ENCODE measurements around the gene ANKS1A.
"Not testable (repeated sequence)": the region's sequence is repeated elsewhere in the genome, so short reads cannot be mapped to it uniquely, and the experiment has no call there.

Gene ANKS1A, protein sequence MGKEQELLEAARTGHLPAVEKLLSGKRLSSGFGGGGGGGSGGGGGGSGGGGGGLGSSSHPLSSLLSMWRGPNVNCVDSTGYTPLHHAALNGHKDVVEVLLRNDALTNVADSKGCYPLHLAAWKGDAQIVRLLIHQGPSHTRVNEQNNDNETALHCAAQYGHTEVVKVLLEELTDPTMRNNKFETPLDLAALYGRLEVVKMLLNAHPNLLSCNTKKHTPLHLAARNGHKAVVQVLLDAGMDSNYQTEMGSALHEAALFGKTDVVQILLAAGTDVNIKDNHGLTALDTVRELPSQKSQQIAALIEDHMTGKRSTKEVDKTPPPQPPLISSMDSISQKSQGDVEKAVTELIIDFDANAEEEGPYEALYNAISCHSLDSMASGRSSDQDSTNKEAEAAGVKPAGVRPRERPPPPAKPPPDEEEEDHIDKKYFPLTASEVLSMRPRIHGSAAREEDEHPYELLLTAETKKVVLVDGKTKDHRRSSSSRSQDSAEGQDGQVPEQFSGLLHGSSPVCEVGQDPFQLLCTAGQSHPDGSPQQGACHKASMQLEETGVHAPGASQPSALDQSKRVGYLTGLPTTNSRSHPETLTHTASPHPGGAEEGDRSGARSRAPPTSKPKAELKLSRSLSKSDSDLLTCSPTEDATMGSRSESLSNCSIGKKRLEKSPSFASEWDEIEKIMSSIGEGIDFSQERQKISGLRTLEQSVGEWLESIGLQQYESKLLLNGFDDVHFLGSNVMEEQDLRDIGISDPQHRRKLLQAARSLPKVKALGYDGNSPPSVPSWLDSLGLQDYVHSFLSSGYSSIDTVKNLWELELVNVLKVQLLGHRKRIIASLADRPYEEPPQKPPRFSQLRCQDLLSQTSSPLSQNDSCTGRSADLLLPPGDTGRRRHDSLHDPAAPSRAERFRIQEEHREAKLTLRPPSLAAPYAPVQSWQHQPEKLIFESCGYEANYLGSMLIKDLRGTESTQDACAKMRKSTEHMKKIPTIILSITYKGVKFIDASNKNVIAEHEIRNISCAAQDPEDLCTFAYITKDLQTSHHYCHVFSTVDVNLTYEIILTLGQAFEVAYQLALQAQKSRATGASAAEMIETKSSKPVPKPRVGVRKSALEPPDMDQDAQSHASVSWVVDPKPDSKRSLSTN

DNA sequence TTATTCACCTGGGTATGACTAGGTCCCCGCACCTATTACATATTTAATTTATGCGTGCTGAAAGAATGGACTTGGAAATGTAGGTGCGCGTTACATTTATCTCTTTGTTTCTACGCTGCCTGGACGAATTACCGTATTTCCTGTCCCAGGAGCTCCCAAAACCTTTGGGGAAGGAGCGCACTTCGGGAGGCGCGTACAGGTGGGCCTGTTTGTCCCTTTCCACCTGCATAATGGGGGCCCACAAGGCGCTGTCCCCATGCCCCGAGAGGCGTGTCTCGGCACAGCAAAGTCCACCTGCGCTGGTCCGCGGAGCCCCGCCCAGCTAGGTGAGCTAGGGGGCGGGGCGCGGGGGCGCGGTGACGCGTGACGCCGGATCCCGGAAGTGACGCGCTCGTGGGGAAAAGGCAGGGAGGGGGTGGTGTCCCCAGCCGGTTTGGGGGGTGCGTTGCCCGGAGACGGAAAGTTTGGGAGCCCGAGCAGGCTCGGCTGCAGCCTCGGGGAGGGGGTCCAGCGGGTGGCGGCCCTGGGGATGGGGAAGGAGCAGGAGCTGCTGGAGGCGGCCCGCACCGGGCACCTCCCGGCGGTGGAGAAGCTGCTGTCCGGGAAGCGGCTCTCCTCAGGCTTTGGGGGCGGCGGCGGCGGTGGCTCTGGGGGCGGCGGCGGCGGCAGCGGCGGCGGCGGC lies at the start of gene ANKS1A:
Gene ANKS1A (plus strand): TSS at position 382 of the 682 bp plus-strand sequence. CDS start 148 bp downstream, at position 530.
- DNase-seq: peak; percentile 87

DNA sequence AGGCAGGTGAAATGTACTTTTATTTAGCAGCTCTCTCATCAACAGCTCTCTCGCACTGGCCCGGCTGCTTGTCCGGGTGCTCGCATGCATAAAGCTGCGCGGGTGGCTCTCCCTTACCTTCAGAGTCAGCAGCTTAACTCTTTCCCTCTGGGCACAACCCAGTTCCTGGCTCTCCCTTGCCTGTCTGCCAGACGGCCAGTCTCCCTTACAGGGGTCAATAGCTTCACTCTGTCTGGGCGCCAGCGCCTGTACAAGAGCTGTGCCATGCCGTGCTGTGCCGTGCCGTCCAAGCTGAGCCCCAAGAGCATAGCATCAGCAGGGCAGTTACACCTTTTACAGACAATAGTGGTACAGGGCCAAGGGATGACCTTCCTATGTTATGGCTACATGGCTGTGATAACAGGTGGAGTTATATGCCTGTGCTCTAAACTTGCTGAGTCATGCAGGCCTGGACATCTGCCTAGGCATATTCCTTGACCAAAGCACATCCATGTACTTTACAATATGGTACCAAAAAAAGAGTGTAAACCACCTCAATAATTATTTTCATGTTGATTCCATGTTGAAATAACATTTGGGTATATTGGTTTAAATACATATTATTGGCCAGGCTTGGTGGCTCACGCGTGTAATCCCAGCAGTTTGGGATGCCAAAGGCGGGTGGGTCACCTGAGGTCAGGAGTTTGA lies 49.2 kb upstream of the ANKS1A start:
- DNase-seq: no peak

DNA sequence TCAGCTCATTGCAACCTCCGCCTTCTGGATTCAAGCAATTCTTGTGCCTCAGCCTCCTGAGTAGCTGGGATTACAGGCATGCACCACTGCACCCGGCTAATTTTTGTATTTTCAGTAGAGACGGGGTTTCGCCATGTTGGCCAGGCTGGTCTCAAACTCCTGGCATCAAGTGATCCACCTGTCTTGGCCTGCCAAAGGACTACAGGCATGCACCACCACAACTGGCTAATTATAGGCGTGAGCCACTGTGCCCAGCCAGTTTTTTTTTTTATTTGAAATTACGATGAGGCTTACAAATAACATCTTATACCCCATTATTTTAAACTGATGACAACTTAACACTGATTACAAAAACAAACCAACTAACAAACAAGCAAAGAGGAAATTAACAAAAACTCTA lies 40.0 kb upstream of the ANKS1A start:
- DNase-seq: not testable (repeated sequence)

GRCh38 chr6:34851361-34851760 lies 37.7 kb upstream of the ANKS1A start:
- DNase-seq: no peak

DNA sequence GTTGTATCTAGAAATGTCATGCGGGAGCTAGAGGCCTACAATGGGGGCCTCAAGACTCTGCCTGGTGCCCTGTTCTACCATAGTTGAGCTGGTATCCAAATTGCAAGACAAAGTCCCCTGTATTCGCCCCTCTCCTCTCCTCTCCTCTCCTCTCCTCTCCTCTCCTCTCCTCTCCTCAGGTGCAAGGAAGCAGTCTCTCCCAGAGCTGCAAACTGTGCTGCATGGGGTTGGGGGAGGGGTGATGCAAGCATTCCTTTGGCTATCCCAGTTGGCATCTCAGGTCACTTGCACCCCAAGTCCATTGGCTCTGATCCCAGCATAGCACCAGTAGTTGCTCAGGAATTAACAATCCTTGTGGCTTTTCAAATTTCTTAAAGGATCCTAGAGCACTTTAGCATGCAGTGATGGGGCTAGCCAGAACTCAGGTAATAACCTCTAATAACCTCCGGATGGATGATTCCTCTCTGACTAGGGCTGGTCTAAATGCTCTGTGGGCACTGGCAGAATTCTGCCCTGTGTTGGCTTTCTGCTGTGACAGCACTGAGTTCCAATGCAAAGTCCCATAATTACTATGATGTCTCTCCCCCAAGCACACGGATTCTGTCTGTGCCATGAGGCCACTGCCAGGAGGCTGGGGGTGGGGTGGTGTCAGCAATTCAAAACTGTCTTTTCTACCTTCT lies 36.5 kb upstream of the ANKS1A start:
- no peak for DNase-seq

DNA sequence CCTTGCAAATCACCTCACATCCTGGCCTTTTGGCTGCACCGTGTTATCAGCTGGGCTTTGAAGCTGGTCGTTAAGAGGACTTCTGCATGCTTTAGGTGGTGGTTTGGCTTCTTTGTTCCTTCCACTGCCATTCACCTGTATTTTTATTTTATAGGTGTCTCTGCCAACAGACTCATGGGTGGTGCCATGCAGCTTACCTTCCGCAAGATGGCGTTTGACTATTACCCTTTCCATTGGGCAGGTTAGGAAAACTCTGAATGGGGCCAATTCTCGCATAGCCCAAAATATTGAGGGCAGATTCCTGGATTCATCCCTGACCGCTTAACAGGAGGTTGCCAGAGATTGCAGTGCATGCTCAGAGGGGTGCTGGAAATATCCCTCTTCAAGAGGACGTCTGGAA lies 33.6 kb upstream of the ANKS1A start:
- no peak for DNase-seq

GRCh38 chr6:34858681-34859080 lies 30.4 kb upstream of the ANKS1A start:
- no peak for DNase-seq

- DNase-seq: no peak
Observed at GRCh38 chr6:34859951-34860350, 29.1 kb upstream of the ANKS1A start.

- DNase-seq: no peak
Observed at GRCh38 chr6:34860776-34861175, 28.3 kb upstream of the ANKS1A start.

- DNase-seq: no peak
Observed at GRCh38 chr6:34864007-34864406, 25.0 kb upstream of the ANKS1A start.

DNA sequence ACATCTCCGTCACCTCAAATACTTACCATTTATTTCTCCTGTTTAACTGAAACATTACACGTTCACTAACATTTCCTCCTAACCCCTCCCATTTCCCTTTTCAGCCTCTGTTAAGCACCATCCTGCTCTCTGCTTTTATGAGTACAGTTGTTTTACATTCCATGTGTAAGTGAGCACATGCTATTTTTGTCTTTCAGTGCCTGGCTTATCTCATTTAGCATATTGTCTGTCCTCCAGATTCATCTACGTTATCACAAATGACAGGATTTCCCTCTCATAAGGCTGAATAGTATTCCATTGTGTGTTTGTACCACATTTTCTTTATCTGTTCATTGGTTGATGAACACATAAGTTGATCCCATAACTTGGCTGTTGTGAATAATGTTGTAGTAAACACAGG lies 23.9 kb upstream of the ANKS1A start:
- no peak for DNase-seq

- no peak for DNase-seq
Observed at GRCh38 chr6:34866509-34866908, 22.5 kb upstream of the ANKS1A start.

DNA sequence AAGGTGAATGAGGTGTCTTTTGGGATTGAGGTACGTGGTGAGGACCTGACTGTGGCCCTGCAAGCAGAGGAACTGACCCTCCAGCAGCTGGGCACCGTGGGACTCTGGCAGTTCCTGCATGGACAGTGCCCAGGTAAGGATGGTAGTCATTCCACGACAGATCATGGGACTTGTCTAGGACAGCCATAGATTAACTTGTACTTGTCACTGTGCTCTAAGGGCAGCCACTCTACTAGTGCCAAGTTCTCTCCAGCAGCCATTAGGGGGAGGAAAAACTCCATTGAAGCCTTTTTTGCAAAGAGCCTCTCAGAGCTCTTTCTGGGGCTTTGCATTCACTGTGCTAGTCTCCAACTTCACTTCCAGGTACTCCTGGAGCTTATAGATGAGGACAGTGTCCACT lies 21.6 kb upstream of the ANKS1A start:
- DNase-seq: no peak

- DNase-seq: no peak
Observed at GRCh38 chr6:34871853-34872252, 17.2 kb upstream of the ANKS1A start.

- DNase-seq: no peak
Observed at GRCh38 chr6:34872332-34872731, 16.7 kb upstream of the ANKS1A start.

- no peak for DNase-seq
Observed at GRCh38 chr6:34875292-34876213, 13.5 kb upstream of the ANKS1A start.

- DNase-seq: no peak
Observed at GRCh38 chr6:34876472-34876871, 12.6 kb upstream of the ANKS1A start.

GRCh38 chr6:34877259-34877658 lies 11.8 kb upstream of the ANKS1A start:
- DNase-seq: no peak

DNA sequence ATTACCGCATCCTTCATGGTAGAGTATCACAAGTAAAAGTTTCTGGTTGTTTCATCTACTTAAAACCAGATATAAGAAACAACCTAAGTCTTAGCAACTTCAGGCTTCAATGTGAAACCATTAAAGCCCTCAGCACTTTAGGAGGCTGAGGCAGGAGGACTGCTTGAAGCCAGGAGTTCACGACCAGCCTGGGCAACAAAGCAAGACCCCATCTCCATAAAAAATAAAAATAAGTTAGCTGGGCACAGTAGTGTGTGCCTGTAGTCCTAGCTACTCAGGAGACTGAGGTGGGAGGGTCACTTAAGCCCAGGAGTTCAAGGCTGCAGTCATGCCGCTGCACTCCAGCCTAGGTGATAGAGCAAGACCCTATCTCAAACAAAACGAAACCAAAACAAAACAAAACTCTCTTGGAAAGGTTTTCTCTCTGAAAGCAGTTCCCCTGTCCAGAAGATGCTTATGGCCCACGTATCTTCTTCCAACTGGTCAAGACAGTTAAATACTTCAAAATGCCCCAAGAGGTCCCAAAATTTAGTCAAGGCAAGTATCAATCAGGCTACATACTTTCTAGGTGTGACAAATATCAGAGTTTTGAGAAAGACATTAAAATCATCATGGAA lies 11.1 kb upstream of the ANKS1A start:
- no peak for DNase-seq

GRCh38 chr6:34884073-34884472 lies 5.0 kb upstream of the ANKS1A start:
- not testable (repeated sequence) for DNase-seq
